ENCODE measurements around the gene IFTAP.

The IFTAP gene

GRCh38 chr11:36600180-36600579 is 5.9 kb downstream of the IFTAP start:
- DNase-seq (ENCODE audit: low read depth): no peak
- Histone ChIP-seq H3K9me3 (ENCODE audit: control insufficient read depth, low read length) (no peaks in the 10 kb centered on the region), H3K27me3 (replicated peaks; ENCODE audit: control insufficient read depth, insufficient read depth, low read length) (no peaks in the 10 kb centered on the region), H3K4me3 (ENCODE audit: low read length) (no peak overlapping the region), H3K4me1 (ENCODE audit: control insufficient read depth, insufficient read depth, low read length) (peaks cover 3% of the 10 kb centered on the region), H3K9ac (ENCODE audit: low read length) (no peak overlapping the region), H3K36me3 (ENCODE audit: control insufficient read depth, insufficient read depth, low read length, severe bottlenecking) (no peaks in the 10 kb centered on the region)

GRCh38 chr11:36601155-36601554 is 6.9 kb downstream of the IFTAP start:
- H3K27me3 ChIP-seq (replicated peaks; ENCODE audit: control insufficient read depth, insufficient read depth, low read length): no peaks in the 10 kb centered on the region
- H3K36me3 ChIP-seq (ENCODE audit: control insufficient read depth, insufficient read depth, low read length, severe bottlenecking): no peaks in the 10 kb centered on the region
- no peak overlapping the region for H3K9ac ChIP-seq (ENCODE audit: low read length)
- no peaks in the 10 kb centered on the region for H3K4me1 ChIP-seq (ENCODE audit: control insufficient read depth, insufficient read depth, low read length)
- no peak for DNase-seq (ENCODE audit: low read depth)
- H3K9me3 ChIP-seq (ENCODE audit: control insufficient read depth, low read length): no peaks in the 10 kb centered on the region
- no peak overlapping the region for H3K4me3 ChIP-seq (ENCODE audit: low read length)

- no peak for DNase-seq (ENCODE audit: low read depth)
- Histone ChIP-seq H3K36me3 (ENCODE audit: control insufficient read depth, insufficient read depth, low read length, severe bottlenecking) (no peaks in the 10 kb centered on the region), H3K9ac (ENCODE audit: low read length) (no peak overlapping the region), H3K4me1 (ENCODE audit: control insufficient read depth, insufficient read depth, low read length) (no peaks in the 10 kb centered on the region), H3K9me3 (ENCODE audit: control insufficient read depth, low read length) (no peaks in the 10 kb centered on the region), H3K4me3 (ENCODE audit: low read length) (no peak overlapping the region), H3K27me3 (replicated peaks; ENCODE audit: control insufficient read depth, insufficient read depth, low read length) (no peaks in the 10 kb centered on the region)
These were observed 7.8 kb downstream of the IFTAP start for GRCh38 chr11:36602135-36602534.

GRCh38 chr11:36605221-36606216 is 11.2 kb downstream of the IFTAP start:
- no peaks in the 10 kb centered on the region for H3K9me3 ChIP-seq (ENCODE audit: control insufficient read depth, low read length)
- H3K4me3 ChIP-seq (ENCODE audit: low read length): no peak overlapping the region
- no peaks in the 10 kb centered on the region for H3K36me3 ChIP-seq (ENCODE audit: control insufficient read depth, insufficient read depth, low read length, severe bottlenecking)
- H3K27me3 ChIP-seq (replicated peaks; ENCODE audit: control insufficient read depth, insufficient read depth, low read length): no peaks in the 10 kb centered on the region
- H3K4me1 ChIP-seq (ENCODE audit: control insufficient read depth, insufficient read depth, low read length): no peaks in the 10 kb centered on the region
- DNase-seq (ENCODE audit: low read depth): no peak
- H3K9ac ChIP-seq (ENCODE audit: low read length): no peak overlapping the region

GRCh38 chr11:36608491-36609199 is 14.3 kb downstream of the IFTAP start:
- Histone ChIP-seq H3K9me3 (ENCODE audit: control insufficient read depth, low read length) (no peaks in the 10 kb centered on the region), H3K9ac (ENCODE audit: low read length) (no peak overlapping the region), H3K36me3 (ENCODE audit: control insufficient read depth, insufficient read depth, low read length, severe bottlenecking) (no peaks in the 10 kb centered on the region), H3K4me1 (ENCODE audit: control insufficient read depth, insufficient read depth, low read length) (no peaks in the 10 kb centered on the region), H3K27me3 (replicated peaks; ENCODE audit: control insufficient read depth, insufficient read depth, low read length) (no peaks in the 10 kb centered on the region), H3K4me3 (ENCODE audit: low read length) (no peak overlapping the region)
- DNase-seq (ENCODE audit: low read depth): no peak

GRCh38 chr11:36609383-36609782 is 15.1 kb downstream of the IFTAP start:
- no peak overlapping the region for H3K4me3 ChIP-seq (ENCODE audit: low read length)
- no peaks in the 10 kb centered on the region for H3K4me1 ChIP-seq (ENCODE audit: control insufficient read depth, insufficient read depth, low read length)
- no peaks in the 10 kb centered on the region for H3K9me3 ChIP-seq (ENCODE audit: control insufficient read depth, low read length)
- H3K9ac ChIP-seq (ENCODE audit: low read length): no peak overlapping the region
- no peaks in the 10 kb centered on the region for H3K27me3 ChIP-seq (replicated peaks; ENCODE audit: control insufficient read depth, insufficient read depth, low read length)
- DNase-seq (ENCODE audit: low read depth): no peak
- H3K36me3 ChIP-seq (ENCODE audit: control insufficient read depth, insufficient read depth, low read length, severe bottlenecking): no peaks in the 10 kb centered on the region

GRCh38 chr11:36615826-36616225 is 21.5 kb downstream of the IFTAP start:
- H3K4me3 ChIP-seq (ENCODE audit: low read length): no peak overlapping the region
- H3K9ac ChIP-seq (ENCODE audit: low read length): no peak overlapping the region
- H3K4me1 ChIP-seq (ENCODE audit: control insufficient read depth, insufficient read depth, low read length): peaks cover 7% of the 10 kb centered on the region
- H3K9me3 ChIP-seq (ENCODE audit: control insufficient read depth, low read length): no peaks in the 10 kb centered on the region
- no peak for DNase-seq (ENCODE audit: low read depth)
- no peaks in the 10 kb centered on the region for H3K36me3 ChIP-seq (ENCODE audit: control insufficient read depth, insufficient read depth, low read length, severe bottlenecking)
- no peaks in the 10 kb centered on the region for H3K27me3 ChIP-seq (replicated peaks; ENCODE audit: control insufficient read depth, insufficient read depth, low read length)

- H3K36me3 ChIP-seq (ENCODE audit: control insufficient read depth, insufficient read depth, low read length, severe bottlenecking): no peaks in the 10 kb centered on the region
- H3K9me3 ChIP-seq (ENCODE audit: control insufficient read depth, low read length): no peaks in the 10 kb centered on the region
- H3K4me3 ChIP-seq (ENCODE audit: low read length): no peak overlapping the region
- peaks cover 7% of the 10 kb centered on the region for H3K4me1 ChIP-seq (ENCODE audit: control insufficient read depth, insufficient read depth, low read length)
- H3K9ac ChIP-seq (ENCODE audit: low read length): no peak overlapping the region
- DNase-seq (ENCODE audit: low read depth): no peak
- no peaks in the 10 kb centered on the region for H3K27me3 ChIP-seq (replicated peaks; ENCODE audit: control insufficient read depth, insufficient read depth, low read length)
These were observed 23.5 kb downstream of the IFTAP start for GRCh38 chr11:36617543-36618362.

- H3K36me3 ChIP-seq (ENCODE audit: control insufficient read depth, insufficient read depth, low read length, severe bottlenecking): no peaks in the 10 kb centered on the region
- H3K9me3 ChIP-seq (ENCODE audit: control insufficient read depth, low read length): no peaks in the 10 kb centered on the region
- H3K9ac ChIP-seq (ENCODE audit: low read length): no peak overlapping the region
These were observed 24.2 kb downstream of the IFTAP start for GRCh38 chr11:36618363-36619047.

GRCh38 chr11:36619502-36619901 is 25.2 kb downstream of the IFTAP start:
- peak overlapping the region; percentile 2 for H3K4me3 ChIP-seq (ENCODE audit: low read length)
- no peaks in the 10 kb centered on the region for H3K27me3 ChIP-seq (replicated peaks; ENCODE audit: control insufficient read depth, insufficient read depth, low read length)
- no peaks in the 10 kb centered on the region for H3K9me3 ChIP-seq (ENCODE audit: control insufficient read depth, low read length)
- no peaks in the 10 kb centered on the region for H3K36me3 ChIP-seq (ENCODE audit: control insufficient read depth, insufficient read depth, low read length, severe bottlenecking)
- no peak overlapping the region for H3K9ac ChIP-seq (ENCODE audit: low read length)
- peak; percentile 12 for DNase-seq (ENCODE audit: low read depth)
- peaks cover 7% of the 10 kb centered on the region for H3K4me1 ChIP-seq (ENCODE audit: control insufficient read depth, insufficient read depth, low read length)

More at GRCh38 chr11:36618363-36619047, 24.2 kb downstream of the IFTAP start:
- Histone ChIP-seq H3K4me1 (ENCODE audit: control insufficient read depth, insufficient read depth, low read length) (peaks cover 7% of the 10 kb centered on the region), H3K27me3 (replicated peaks; ENCODE audit: control insufficient read depth, insufficient read depth, low read length) (no peaks in the 10 kb centered on the region), H3K4me3 (ENCODE audit: low read length) (no peak overlapping the region)
- no peak for DNase-seq (ENCODE audit: low read depth)
